GM12878 (cell line): ENCODE results near the gene ZNF544. TPM values are rescaled to one million over a fixed set of nuclear protein-coding genes. Genes with fewer than 3 reads are reported as not detected.
A peak's percentile ranks its signal among the peaks of the same experiment; 100 is the strongest.

Experiments
- ATAC-seq: fragments of 200-7000 bp; cut with Tn5 transposase; 3 replicates; pipeline ENCODE4 v1.9.1; 2020; ENCODE audit warnings: mild to moderate bottlenecking, moderate library complexity
- BruUV-seq: library from RNA; stranded (reverse); fragments of 400-500 nt; replicated peaks from 2 replicates; lab custom pipeline; 2021; lab: Mats Ljungman, UMichigan
- CTCF ChIA-PET: fragments of 300-600 bp; sonication (Branson Sonifier 250); formaldehyde crosslinking; extraction: SDS; loops from one replicate; lab custom pipeline; 2021; ENCODE audit warnings: inconsistent platforms; lab: Yijun Ruan, JAX
- POLR2A ChIA-PET: fragments of 350-600 bp; formaldehyde crosslinking; extraction: SDS; loops from one replicate; lab custom pipeline; 2021; ENCODE audit warnings: inconsistent platforms; lab: Charles Lee
- RAD21 ChIA-PET: fragments of 300-600 bp; sonication (Branson Sonifier 250); formaldehyde crosslinking; loops from one replicate; lab custom pipeline; 2023; ENCODE audit warnings: antibody characterized with exemption; ENCODE audit not compliant: unreplicated experiment; lab: Charles Lee
- SMC1A ChIA-PET: fragments of 300-600 bp; sonication (Branson Sonifier 250); formaldehyde crosslinking; loops from one replicate; lab custom pipeline; 2023; ENCODE audit not compliant: unreplicated experiment, uncharacterized antibody; lab: Charles Lee
- DNase-seq: peaks from one replicate; pipeline ENCODE4 v3.0.0-alpha.2; 2011; ENCODE audit warnings: low read depth, low spot score
- FAIRE-seq: peaks from 3 replicates; lab custom pipeline; 2011; peaks lifted over from hg19 to GRCh38; lab: Jason Lieb, UNC
- H2AFZ ChIP-seq: 2 replicates; pipeline ENCODE4 v1.6.0; 2011; ENCODE audit warnings: low read depth, low read length, control low read depth; ENCODE audit not compliant: control insufficient read depth
- H3K27ac ChIP-seq: 2 replicates; pipeline ENCODE4 v1.5.1; 2011; ENCODE audit warnings: control low read depth; ENCODE audit not compliant: control insufficient read depth, insufficient read depth
- H3K27me3 ChIP-seq, 2 experiments: replicated peaks in 1 of 2; 2 replicates each; pipeline versions ENCODE4 v1.6.0 to v1.6.1; 2011; ENCODE audit warnings: low read length in 1 of 2; ENCODE audit not compliant: control insufficient read depth in 2 of 2, insufficient read depth in 2 of 2
- H3K36me3 ChIP-seq, 2 experiments: 2 replicates each; pipeline ENCODE4 v1.5.1; 2011; ENCODE audit warnings: low read length in 1 of 2; ENCODE audit not compliant: control insufficient read depth in 2 of 2, insufficient read depth in 2 of 2
- H3K4me1 ChIP-seq: 2 replicates; pipeline ENCODE4 v1.6.1; 2011; ENCODE audit warnings: mild to moderate bottlenecking, low read length, moderate library complexity, mixed read lengths; ENCODE audit not compliant: control insufficient read depth, insufficient read depth
- H3K4me2 ChIP-seq: 2 replicates; pipeline ENCODE4 v1.6.0; 2011; ENCODE audit warnings: control low read depth; ENCODE audit not compliant: control insufficient read depth, insufficient read depth
- H3K4me3 ChIP-seq: fragments of 200-600 bp; sonication (generic); 2 replicates; pipeline ENCODE4 v1.5.1; 2016
- H3K79me2 ChIP-seq: 2 replicates; pipeline ENCODE4 v1.6.0; 2011; ENCODE audit warnings: low read length; ENCODE audit not compliant: control insufficient read depth, insufficient read depth
- H3K9ac ChIP-seq: 2 replicates; pipeline ENCODE4 v1.8.0; 2011; ENCODE audit warnings: low read length, control low read depth, mixed read lengths; ENCODE audit not compliant: control insufficient read depth, insufficient read depth
- H3K9me3 ChIP-seq: replicated peaks from 3 replicates; pipeline ENCODE4 v1.5.1; 2011; ENCODE audit warnings: mild to moderate bottlenecking, low read length; ENCODE audit not compliant: control insufficient read depth, insufficient read depth
- H4K20me1 ChIP-seq: 2 replicates; pipeline ENCODE4 v1.6.0; 2011; ENCODE audit not compliant: control insufficient read depth, insufficient read depth
- CHD1 ChIP-seq: IDR thresholded peaks from 2 replicates; pipeline ENCODE4 v1.6.1; 2012; ENCODE audit warnings: low read depth, low read length, improper control_type of control experiment
- CHD2 ChIP-seq: IDR thresholded peaks from 2 replicates; pipeline ENCODE4 v1.6.1; 2011; ENCODE audit warnings: low read depth, low read length, improper control_type of control experiment, borderline replicate concordance
- CHD4 ChIP-seq: fragments of 200-600 bp; sonication (generic); IDR thresholded peaks from 2 replicates; pipeline ENCODE4 v1.6.1; 2016; ENCODE audit warnings: mild to moderate bottlenecking
- HDAC6 ChIP-seq: fragments of 200-600 bp; sonication (generic); IDR thresholded peaks from one replicate; pipeline ENCODE4 v1.8.0; 2017; ENCODE audit warnings: antibody characterized with exemption; ENCODE audit not compliant: unreplicated experiment
- NFXL1 ChIP-seq: fragments of 450-650 bp; IDR thresholded peaks from 2 replicates; pipeline ENCODE4 v1.6.1; 2017; ENCODE audit warnings: antibody characterized with exemption, mild to moderate bottlenecking, borderline replicate concordance
- NFYA ChIP-seq: IDR thresholded peaks from 2 replicates; pipeline ENCODE4 v1.6.1; 2011; ENCODE audit warnings: low read depth, mild to moderate bottlenecking, low read length, improper control_type of control experiment, borderline replicate concordance
- NFYB ChIP-seq: IDR thresholded peaks from 2 replicates; pipeline ENCODE4 v1.6.1; 2011; ENCODE audit warnings: low read depth, mild to moderate bottlenecking, low read length, improper control_type of control experiment, moderate library complexity; ENCODE audit not compliant: insufficient read depth
- NR2C1 ChIP-seq: fragments of 450-650 bp; IDR thresholded peaks from 2 replicates; pipeline ENCODE4 v1.6.1; 2017; ENCODE audit warnings: antibody characterized with exemption, mild to moderate bottlenecking, moderate library complexity
- POLR2A ChIP-seq: IDR thresholded peaks from 2 replicates; pipeline ENCODE4 v1.6.1; 2011; ENCODE audit warnings: low read depth, mild to moderate bottlenecking, low read length
- SMARCA5 ChIP-seq: fragments of 450-650 bp; IDR thresholded peaks from 2 replicates; pipeline ENCODE4 v1.6.1; 2017; ENCODE audit warnings: mild to moderate bottlenecking
- ZNF217 ChIP-seq: fragments of 450-650 bp; IDR thresholded peaks from 2 replicates; pipeline ENCODE4 v1.6.1; 2017; ENCODE audit warnings: antibody characterized with exemption, mild to moderate bottlenecking
- WGBS: methylation state at CpG from one replicate; pipeline ENCODE4 v1.1.6; 2016; ENCODE audit warnings: low lambda C conversion rate; ENCODE audit not compliant: insufficient replicate concordance, insufficient coverage; ENCODE audit errors: missing lambda C conversion rate; 5-methylcytosine and 5-hydroxymethylcytosine counted together
- in situ Hi-C: fragments of 300-500 bp; cut with MboI; formaldehyde crosslinking; loops from 9 replicates; pipeline ENCODE4 v1.14.3; 2018; ENCODE audit warnings: mixed read lengths
- intact Hi-C: fragments of 100-400 bp; cut with micrococcal nuclease; formaldehyde crosslinking; loops from one replicate; pipeline ENCODE4 v1.14.2; 2022; ENCODE audit not compliant: unreplicated experiment
- polyA plus RNA-seq, 11 experiments: library from polyadenylated mRNA; depleted of rRNA in 4 of 11; unstranded in 6 of 11; stranded (reverse) in 5 of 11; fragments of >200 nt; fragmentation: Nextera tagmentation in 4 of 11; fragmentation: Illumina TruSeq in 1 of 11; extraction: Ambion mirVana in 4 of 11; extraction: Trizol in 1 of 11; gene quantifications; 1 replicate in 1 of 11; 2 replicates in 10 of 11; pipeline versions ENCODE4 v1.2.1 to v1.2.3, GENCODE V29; 2011 to 2016; ENCODE audit warnings: inconsistent platforms in 2 of 11, missing spikeins in 2 of 11, low read depth in 1 of 11
- total RNA-seq, 4 experiments: library from RNA; depleted of rRNA in 3 of 4; stranded (reverse); fragments of >200 nt in 3 of 4; fragmentation: Illumina TruSeq in 1 of 4; extraction: Trizol in 1 of 4; gene quantifications; 2 replicates each; pipeline versions ENCODE4 v1.2.1 to v1.2.3, GENCODE V29; 2013 to 2021

Gene ZNF544
- total and polyA plus RNA-seq, 10 of the 15 experiments (the other 5 are each of a cell fraction or from before 2014, with no cell fraction given), result 27.3 to 70.1 (median 42.6) TPM

DNA sequence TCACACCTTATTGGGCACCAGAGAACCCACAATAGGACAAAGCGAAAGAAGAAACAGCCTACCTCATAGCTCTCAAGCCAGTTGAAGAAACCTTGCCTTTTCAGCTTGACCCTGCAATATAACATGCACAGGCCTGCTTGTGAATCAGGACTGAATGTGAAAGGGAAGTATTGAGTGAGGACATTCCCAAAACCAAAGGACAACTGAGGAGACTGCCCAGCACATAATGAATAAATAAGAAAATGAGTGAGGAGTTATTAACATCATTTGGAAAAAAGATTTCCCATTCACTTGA lies 15.7 kb upstream of the ZNF544 start:
- Histone ChIP-seq H3K27me3 (no peaks in the 10 kb centered on the region), H3K36me3 (peaks cover 14 to 19% of the 10 kb centered on the region in 2 experiments), H3K4me1 (no peaks in the 10 kb centered on the region), H3K27ac (no peak overlapping the region), H3K4me2 (no peak overlapping the region), H2AFZ (no peak overlapping the region), H4K20me1 (no peaks in the 10 kb centered on the region), H3K4me3 (no peak overlapping the region), H3K9me3 (peaks cover 54% of the 10 kb centered on the region; the same call in 2 of the 3 replicates), H3K9ac (no peak overlapping the region), H3K79me2 (no peaks in the 10 kb centered on the region)
- ChIA-PET SMC1A (no interaction called here), CTCF (no interaction called here), RAD21 (no interaction called here), POLR2A (no interaction called here)
- TF ChIP-seq HDAC6 (no peak), CHD2 (no peak), ZNF217 (no peak), SMARCA5 (no peak), NR2C1 (no peak), NFXL1 (no peak), NFYA (no peak), CHD4 (no peak), CHD1 (no peak)
- FAIRE-seq (no peak), ATAC-seq (no peak), DNase-seq (no peak)
- WGBS, result 100% methylated on average over 1 of the region's 1 CpG
- intact Hi-C loops, result no loop called here
- no TSS peak for BruUV-seq
- in situ Hi-C loops, result no loop called here

DNA sequence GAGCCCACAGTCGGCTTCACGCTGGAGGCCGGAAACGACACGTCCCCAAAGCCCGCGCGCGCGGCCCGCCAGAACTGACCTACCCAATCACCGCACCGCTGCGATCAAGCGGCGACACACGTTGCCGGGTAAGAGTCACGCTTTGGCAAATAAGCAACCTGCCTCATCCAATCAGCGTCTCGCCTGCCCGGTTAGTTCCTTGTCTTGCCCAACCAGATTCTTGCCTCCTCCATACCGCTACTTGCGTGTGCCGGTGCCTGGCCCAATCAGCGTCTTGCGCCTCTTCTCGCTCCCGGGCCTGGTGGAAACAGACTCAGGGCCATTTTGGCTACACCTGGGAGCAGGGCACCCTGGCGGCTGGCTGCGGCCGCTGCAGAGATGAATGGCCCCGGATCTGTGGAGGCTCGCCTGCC lies 11.6 kb upstream of the ZNF544 start:
- ATAC-seq, result no peak
- H3K4me1 ChIP-seq, result no peaks in the 10 kb centered on the region
- no peak overlapping the region for H3K4me3 ChIP-seq
- CTCF ChIA-PET, result no interaction called here
- TF ChIP-seq POLR2A (peak; percentile 29; the same call in 1 of the 2 replicates), NFYB (no peak)
- no peaks in the 10 kb centered on the region for H3K79me2 ChIP-seq
- H3K9me3 ChIP-seq, result peaks cover 21% of the 10 kb centered on the region; the same call in 2 of the 3 replicates
- no peak overlapping the region for H3K4me2 ChIP-seq
- H3K27me3 ChIP-seq, result no peaks in the 10 kb centered on the region
- intact Hi-C loops, result no loop called here
- POLR2A ChIA-PET, result no interaction called here
- DNase-seq, result no peak
- RAD21 ChIA-PET, result no interaction called here
- SMC1A ChIA-PET, result no interaction called here
- no peak overlapping the region for H2AFZ ChIP-seq
- 93% methylated on average over 31 of the region's 34 CpGs for WGBS
- H3K9ac ChIP-seq, result no peak overlapping the region
- in situ Hi-C loops, result no loop called here
- no peak for FAIRE-seq
- BruUV-seq, result no TSS peak
- no peaks in the 10 kb centered on the region for H4K20me1 ChIP-seq
- no peak overlapping the region for H3K27ac ChIP-seq
- H3K36me3 ChIP-seq, result peaks cover 3 to 10% of the 10 kb centered on the region in 2 experiments; a peak in 2 of 4 replicates
